Measurements from ENCODE around the gene TOP3B. TPM values are rescaled to one million over a fixed set of nuclear protein-coding genes. Genes with fewer than 3 reads are reported as not detected.

Gene TOP3B
- total and polyA plus RNA-seq, 9 of the 15 experiments (the other 6 are each of a cell fraction or from before 2014, with no cell fraction given) = 3.0 to 188 (median 112) TPM

- no peak for TF ChIP-seq GTF2A2 (tag; IDR thresholded peaks at IDR 0.05)
- TF ChIP-seq HINFP (tag; conservative IDR thresholded peaks at IDR 0.05; ENCODE audit: low read depth) = no peak
- TF ChIP-seq NFIX (CRISPR knock-in tag; IDR thresholded peaks at IDR 0.05; ENCODE audit: low read depth) = peak; percentile 98
- TF ChIP-seq ZMIZ1 (IDR thresholded peaks at IDR 0.05; ENCODE audit: low read depth in 2 of 2, low read length in 2 of 2) = no peak
- TF ChIP-seq KDM2B (CRISPR knock-in tag; IDR thresholded peaks at IDR 0.05) = 0 out of 2 replicates have a peak, but pooled peaks have one; percentile 50
- TF ChIP-seq CHD4 (IDR thresholded peaks at IDR 0.05; ENCODE audit: insufficient read depth, insufficient replicate concordance, low read depth, low read length, poor library complexity, severe bottlenecking) = no peak
- 0 out of 2 replicates have a peak, but pooled peaks have one; percentile 2 for TF ChIP-seq ZNF408 (CRISPR knock-in tag; IDR thresholded peaks at IDR 0.05; ENCODE audit: low read depth)
- no peak for TF ChIP-seq CBX2 (IDR thresholded peaks at IDR 0.05; ENCODE audit: insufficient read depth, low read length, poor library complexity, severe bottlenecking)
- TF ChIP-seq THAP12 (CRISPR knock-in tag; IDR thresholded peaks at IDR 0.05) = no peak
- TF ChIP-seq ZNF277 (CRISPR knock-in tag; IDR thresholded peaks at IDR 0.05; ENCODE audit: borderline replicate concordance) = no peak
- no peak for TF ChIP-seq ZBTB49 (CRISPR knock-in tag; IDR thresholded peaks at IDR 0.05; ENCODE audit: borderline replicate concordance)
- TF ChIP-seq EWSR1 (IDR thresholded peaks at IDR 0.05; ENCODE audit: borderline replicate concordance, low read depth, partially characterized antibody) = no peak
- no peak for TF ChIP-seq U2AF1 (optimal IDR thresholded peaks at IDR 0.05; ENCODE audit: low read depth, low read length)
- no peak for TF ChIP-seq HEY1 (CRISPR knock-in tag; IDR thresholded peaks at IDR 0.05; ENCODE audit: borderline replicate concordance)
These were observed 7.3 kb downstream of the TOP3B start (continued) for GRCh38 chr22:21975273-21975672.
